HCT116 (cell line): Measurements from ENCODE around the gene TFIP11. TPM values are rescaled to one million over a fixed set of nuclear protein-coding genes. Genes with fewer than 3 reads are reported as not detected.

Source experiments
- ATAC-seq: fragments of 200-7000 bp; cut with Tn5 transposase; 2 replicates; pipeline ENCODE4 v1.9.1; 2020; ENCODE audit warnings: mild to moderate bottlenecking, moderate library complexity
- BruUV-seq: library from RNA; stranded (reverse); fragments of 400-500 nt; replicated peaks from 2 replicates; lab custom pipeline; 2021; lab: Mats Ljungman, UMichigan
- CTCF ChIA-PET: fragments of 300-600 bp; sonication (Branson Sonifier 250); formaldehyde crosslinking; loops from one replicate; lab custom pipeline; 2021; ENCODE audit warnings: antibody characterized with exemption; lab: Charles Lee
- POLR2A ChIA-PET: fragments of 300-600, 350-600 bp; sonication (Branson Sonifier 250); formaldehyde crosslinking; loops from one replicate; lab custom pipeline; 2021; ENCODE audit warnings: antibody characterized with exemption; lab: Charles Lee
- RAD21 ChIA-PET, 2 experiments: fragments of 300-600 bp; sonication (Branson Sonifier 250); formaldehyde crosslinking; loops; one replicate each; lab custom pipeline; 2023; ENCODE audit warnings: low total read pairs in 2 of 2; ENCODE audit not compliant: uncharacterized antibody in 2 of 2, unreplicated experiment in 2 of 2, low non-redundant PET in 1 of 2; lab: Charles Lee
- DNase-seq: peaks from one replicate; pipeline ENCODE4 v3.0.0-alpha.2; 2010; ENCODE audit warnings: low read depth, low spot score
- H2AFZ ChIP-seq: fragments of 200-600 bp; shearing (Covaris generic), sonication (generic); 2 replicates; pipeline ENCODE4 v1.6.1; 2017; ENCODE audit warnings: low read depth, mixed run types, mixed read lengths, antibody characterized with exemption, low read length; ENCODE audit not compliant: poor library complexity, severe bottlenecking
- H3K27ac ChIP-seq: 2 replicates; pipeline ENCODE4 v1.5.1; 2012; ENCODE audit warnings: low read depth, low read length
- H3K27me3 ChIP-seq: fragments of 200-600 bp; sonication (generic); 2 replicates; pipeline ENCODE4 v1.6.1; 2016; ENCODE audit warnings: mixed run types, low read length, mixed read lengths; ENCODE audit not compliant: insufficient read depth
- H3K36me3 ChIP-seq, 2 experiments: fragments of 200-500 bp in 1 of 2; fragments of 200-600 bp in 1 of 2; sonication (Bioruptor generic) in 1 of 2; sonication (generic) in 1 of 2; 2 replicates each; pipeline versions ENCODE4 v1.5.1 to v1.6.1; 2014 to 2016; ENCODE audit warnings: low read length in 2 of 2, inconsistent platforms in 1 of 2, mixed read lengths in 1 of 2, mixed run types in 1 of 2; ENCODE audit not compliant: insufficient read depth in 2 of 2, control insufficient read depth in 1 of 2
- H3K4me1 ChIP-seq, 2 experiments: fragments of 200-600 bp in 1 of 2; sonication (generic) in 1 of 2; 2 replicates each; pipeline versions ENCODE4 v1.5.1 to v1.6.1; 2012 to 2017; ENCODE audit warnings: low read length in 2 of 2, inconsistent platforms in 1 of 2, mild to moderate bottlenecking in 1 of 2, mixed read lengths in 1 of 2, mixed run types in 1 of 2, moderate library complexity in 1 of 2; ENCODE audit not compliant: insufficient read depth in 2 of 2, control insufficient read depth in 1 of 2
- H3K4me2 ChIP-seq: fragments of 200-600 bp; sonication (generic); 2 replicates; pipeline ENCODE4 v1.6.1; 2017; ENCODE audit warnings: mixed run types, low read length, mixed read lengths
- H3K4me3 ChIP-seq, 2 experiments: fragments of 200-600 bp in 1 of 2; sonication (generic) in 1 of 2; replicated peaks in 1 of 2; 2 replicates each; pipeline ENCODE4 v1.5.1; 2011 to 2016; ENCODE audit warnings: low read length in 2 of 2, control low read depth in 1 of 2, low read depth in 1 of 2, mild to moderate bottlenecking in 1 of 2, mixed read lengths in 1 of 2, mixed run types in 1 of 2
- H3K79me2 ChIP-seq: fragments of 200-600 bp; sonication (generic); 2 replicates; pipeline ENCODE4 v1.6.1; 2017; ENCODE audit warnings: mild to moderate bottlenecking, mixed run types, low read length, moderate library complexity, mixed read lengths; ENCODE audit not compliant: insufficient read depth
- H3K9ac ChIP-seq: fragments of 200-600 bp; sonication (generic); 2 replicates; pipeline ENCODE4 v1.6.1; 2016; ENCODE audit warnings: low read length, mixed read lengths
- H3K9me2 ChIP-seq: fragments of 200-600 bp; sonication (generic), shearing (Covaris generic); 2 replicates; pipeline ENCODE4 v1.6.1; 2017; ENCODE audit warnings: mixed run types, mild to moderate bottlenecking, moderate library complexity; ENCODE audit not compliant: insufficient read depth
- H3K9me3 ChIP-seq, 2 experiments: fragments of 200-500 bp in 1 of 2; fragments of 200-600 bp in 1 of 2; sonication (Bioruptor generic) in 1 of 2; sonication (generic) in 1 of 2; 2 replicates each; pipeline ENCODE4 v1.6.1; 2014 to 2017; ENCODE audit warnings: low read length in 2 of 2, mixed read lengths in 2 of 2, inconsistent platforms in 1 of 2, low read depth in 1 of 2, mild to moderate bottlenecking in 1 of 2, mixed run types in 1 of 2, moderate library complexity in 1 of 2; ENCODE audit not compliant: control insufficient read depth in 1 of 2, insufficient read depth in 1 of 2
- H4K20me1 ChIP-seq: fragments of 200-600 bp; sonication (generic), shearing (Covaris generic); 2 replicates; pipeline ENCODE4 v1.6.1; 2017; ENCODE audit warnings: mixed run types, mild to moderate bottlenecking, moderate library complexity; ENCODE audit not compliant: insufficient read depth
- CEBPB ChIP-seq: IDR thresholded peaks from 2 replicates; pipeline ENCODE4 v1.6.1; 2012; ENCODE audit warnings: low read depth
- EZH2phosphoT487 ChIP-seq: fragments of 200-600 bp; IDR thresholded peaks from 2 replicates; pipeline ENCODE4 v1.6.1; 2018; ENCODE audit warnings: antibody characterized with exemption, borderline replicate concordance
- RAD21 ChIP-seq: IDR thresholded peaks from 2 replicates; pipeline ENCODE4 v1.6.1; 2012; ENCODE audit warnings: low read depth, mild to moderate bottlenecking
- SIN3A ChIP-seq: IDR thresholded peaks from 2 replicates; pipeline ENCODE4 v1.6.1; 2012; ENCODE audit warnings: low read depth
- SP1 ChIP-seq: IDR thresholded peaks from 2 replicates; pipeline ENCODE4 v1.6.1; 2012; ENCODE audit warnings: low read depth
- TCF7L2 ChIP-seq: IDR thresholded peaks from 2 replicates; pipeline ENCODE4 v1.7.0; 2011; ENCODE audit warnings: borderline replicate concordance, inconsistent platforms; ENCODE audit not compliant: insufficient read depth, insufficient read length; ENCODE audit errors: extremely low read depth
- YY1 ChIP-seq: IDR thresholded peaks from 2 replicates; pipeline ENCODE4 v1.6.1; 2011; ENCODE audit warnings: low read length, low read depth, moderate library complexity, mild to moderate bottlenecking; ENCODE audit not compliant: insufficient replicate concordance; ENCODE audit errors: extremely low read depth
- ZFX ChIP-seq: fragments of 450-650 bp; IDR thresholded peaks from 2 replicates; pipeline ENCODE4 v1.6.1; 2017
- intact Hi-C: fragments of 100-400 bp; cut with micrococcal nuclease; formaldehyde crosslinking; loops from 2 replicates; pipeline ENCODE4 v1.10.0; 2022
- total RNA-seq: library from RNA; stranded (reverse); gene quantifications from one replicate; pipeline ENCODE4 v1.2.1, GENCODE V29; 2021; ENCODE audit not compliant: unreplicated experiment
- TF ChIP-seq, protein P1 (sequence below): IDR thresholded peaks from 2 replicates; pipeline ENCODE4 v1.6.1; 2011; ENCODE audit warnings: mild to moderate bottlenecking, low read length, moderate library complexity; ENCODE audit not compliant: insufficient replicate concordance; ENCODE audit errors: extremely low read depth

TFIP11 gene
- total RNA-seq, 1 experiment from 2014 or later = 28.1 TPM

- H3K79me2 ChIP-seq = peaks cover 22% of the 10 kb centered on the region
- intact Hi-C loops = no loop called here
- H2AFZ ChIP-seq = no peak overlapping the region
- DNase-seq = no peak
- peaks cover 29 to 30% of the 10 kb centered on the region in 2 experiments for H3K36me3 ChIP-seq
- no peak for ATAC-seq
- no peaks in the 10 kb centered on the region for H3K9me3 ChIP-seq
- no peaks in the 10 kb centered on the region for H4K20me1 ChIP-seq
- H3K27ac ChIP-seq = no peak overlapping the region
- H3K27me3 ChIP-seq = no peaks in the 10 kb centered on the region
- no peak for TF ChIP-seq RAD21
- no peak for TF ChIP-seq ZFX
- H3K4me3 ChIP-seq = no peak overlapping the region
- no TSS peak for BruUV-seq
- CTCF ChIA-PET = no interaction called here
- no peak overlapping the region for H3K4me2 ChIP-seq
- POLR2A ChIA-PET = no interaction called here
- H3K9me2 ChIP-seq = no peaks in the 10 kb centered on the region
- RAD21 ChIA-PET = no interaction called here
- no peak overlapping the region for H3K9ac ChIP-seq
- H3K4me1 ChIP-seq = peaks cover 0 to 10% of the 10 kb centered on the region in 2 experiments; a peak in 2 of 4 replicates
Measured at GRCh38 chr22:26476705-26477340, 35.5 kb downstream of the TFIP11 start.

DNA sequence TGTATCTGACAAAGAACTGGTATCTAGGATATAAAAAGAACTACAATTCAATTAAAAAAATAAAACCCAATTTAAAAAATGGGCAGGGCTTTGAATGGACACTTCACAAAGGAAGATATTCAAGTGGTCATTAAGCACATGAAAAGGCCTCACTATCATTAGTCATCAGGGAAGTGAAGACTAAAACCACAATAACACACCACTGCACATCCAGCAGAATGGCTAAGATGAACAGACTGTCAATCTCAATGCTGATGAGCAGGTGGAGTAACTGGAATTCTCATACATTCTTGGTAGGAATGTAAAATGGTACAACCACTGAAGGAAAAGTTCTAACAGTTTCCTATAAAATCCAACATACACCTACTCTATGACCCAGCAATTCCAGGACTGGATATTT, 37.6 kb downstream of the TFIP11 start:
- BruUV-seq = no TSS peak
- Histone ChIP-seq H3K4me1 (peaks cover 0 to 18% of the 10 kb centered on the region in 2 experiments; a peak in 2 of 4 replicates), H3K9me3 (no peaks in the 10 kb centered on the region), H2AFZ (no peak overlapping the region), H3K4me3 (no peak overlapping the region), H3K9me2 (no peaks in the 10 kb centered on the region), H3K79me2 (peaks cover under 1% of the 10 kb centered on the region), H3K9ac (no peak overlapping the region), H3K36me3 (peaks cover 42 to 44% of the 10 kb centered on the region in 2 experiments), H3K27me3 (no peaks in the 10 kb centered on the region), H3K4me2 (no peak overlapping the region), H4K20me1 (no peaks in the 10 kb centered on the region), H3K27ac (no peak overlapping the region)
- intact Hi-C loops = no loop called here
- ChIA-PET CTCF (no interaction called here), RAD21 (no interaction called here), POLR2A (interaction anchor here (1.9 kb wide), 1 partner anchor 9 kb away, joined by 4 read pairs; the partner anchor contains the start of genes HPS4 and SRRD)
- TF ChIP-seq TCF7L2 = no peak
- TF ChIP-seq RAD21 = no peak
- no peak for TF ChIP-seq SIN3A
- TF ChIP-seq YY1 = no peak
- no peak for TF ChIP-seq EZH2phosphoT487
- TF ChIP-seq, protein P1, sequence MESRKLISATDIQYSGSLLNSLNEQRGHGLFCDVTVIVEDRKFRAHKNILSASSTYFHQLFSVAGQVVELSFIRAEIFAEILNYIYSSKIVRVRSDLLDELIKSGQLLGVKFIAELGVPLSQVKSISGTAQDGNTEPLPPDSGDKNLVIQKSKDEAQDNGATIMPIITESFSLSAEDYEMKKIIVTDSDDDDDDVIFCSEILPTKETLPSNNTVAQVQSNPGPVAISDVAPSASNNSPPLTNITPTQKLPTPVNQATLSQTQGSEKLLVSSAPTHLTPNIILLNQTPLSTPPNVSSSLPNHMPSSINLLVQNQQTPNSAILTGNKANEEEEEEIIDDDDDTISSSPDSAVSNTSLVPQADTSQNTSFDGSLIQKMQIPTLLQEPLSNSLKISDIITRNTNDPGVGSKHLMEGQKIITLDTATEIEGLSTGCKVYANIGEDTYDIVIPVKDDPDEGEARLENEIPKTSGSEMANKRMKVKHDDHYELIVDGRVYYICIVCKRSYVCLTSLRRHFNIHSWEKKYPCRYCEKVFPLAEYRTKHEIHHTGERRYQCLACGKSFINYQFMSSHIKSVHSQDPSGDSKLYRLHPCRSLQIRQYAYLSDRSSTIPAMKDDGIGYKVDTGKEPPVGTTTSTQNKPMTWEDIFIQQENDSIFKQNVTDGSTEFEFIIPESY = no peak
- TF ChIP-seq ZFX = no peak
- no peak for TF ChIP-seq CEBPB
- no peak for TF ChIP-seq SP1
- ATAC-seq (no peak), DNase-seq (no peak)
